GM12878 (cell line): Measurements from ENCODE around the gene ATF6. TPM values are rescaled to one million over a fixed set of nuclear protein-coding genes. Genes with fewer than 3 reads are reported as not detected.

ENCODE experiments used
- ATAC-seq: fragments of 200-7000 bp; cut with Tn5 transposase; 3 replicates; pipeline ENCODE4 v1.9.1; 2020; ENCODE audit warnings: mild to moderate bottlenecking, moderate library complexity
- BruUV-seq: library from RNA; stranded (reverse); fragments of 400-500 nt; replicated peaks from 2 replicates; lab custom pipeline; 2021; lab: Mats Ljungman, UMichigan
- CTCF ChIA-PET: fragments of 300-600 bp; sonication (Branson Sonifier 250); formaldehyde crosslinking; extraction: SDS; loops from one replicate; lab custom pipeline; 2021; ENCODE audit warnings: inconsistent platforms; lab: Yijun Ruan, JAX
- POLR2A ChIA-PET: fragments of 350-600 bp; formaldehyde crosslinking; extraction: SDS; loops from one replicate; lab custom pipeline; 2021; ENCODE audit warnings: inconsistent platforms; lab: Charles Lee
- RAD21 ChIA-PET: fragments of 300-600 bp; sonication (Branson Sonifier 250); formaldehyde crosslinking; loops from one replicate; lab custom pipeline; 2023; ENCODE audit warnings: antibody characterized with exemption; ENCODE audit not compliant: unreplicated experiment; lab: Charles Lee
- SMC1A ChIA-PET: fragments of 300-600 bp; sonication (Branson Sonifier 250); formaldehyde crosslinking; loops from one replicate; lab custom pipeline; 2023; ENCODE audit not compliant: unreplicated experiment, uncharacterized antibody; lab: Charles Lee
- DNase-seq: peaks from one replicate; pipeline ENCODE4 v3.0.0-alpha.2; 2011; ENCODE audit warnings: low read depth, low spot score
- FAIRE-seq: peaks from 3 replicates; lab custom pipeline; 2011; peaks lifted over from hg19 to GRCh38; lab: Jason Lieb, UNC
- H2AFZ ChIP-seq: 2 replicates; pipeline ENCODE4 v1.6.0; 2011; ENCODE audit warnings: low read depth, low read length, control low read depth; ENCODE audit not compliant: control insufficient read depth
- H3K27ac ChIP-seq: 2 replicates; pipeline ENCODE4 v1.5.1; 2011; ENCODE audit warnings: control low read depth; ENCODE audit not compliant: control insufficient read depth, insufficient read depth
- H3K27me3 ChIP-seq, 2 experiments: replicated peaks in 1 of 2; 2 replicates each; pipeline versions ENCODE4 v1.6.0 to v1.6.1; 2011; ENCODE audit warnings: low read length in 1 of 2; ENCODE audit not compliant: control insufficient read depth in 2 of 2, insufficient read depth in 2 of 2
- H3K36me3 ChIP-seq, 2 experiments: 2 replicates each; pipeline ENCODE4 v1.5.1; 2011; ENCODE audit warnings: low read length in 1 of 2; ENCODE audit not compliant: control insufficient read depth in 2 of 2, insufficient read depth in 2 of 2
- H3K4me1 ChIP-seq: 2 replicates; pipeline ENCODE4 v1.6.1; 2011; ENCODE audit warnings: mild to moderate bottlenecking, low read length, moderate library complexity, mixed read lengths; ENCODE audit not compliant: control insufficient read depth, insufficient read depth
- H3K4me2 ChIP-seq: 2 replicates; pipeline ENCODE4 v1.6.0; 2011; ENCODE audit warnings: control low read depth; ENCODE audit not compliant: control insufficient read depth, insufficient read depth
- H3K4me3 ChIP-seq: fragments of 200-600 bp; sonication (generic); 2 replicates; pipeline ENCODE4 v1.5.1; 2016
- H3K79me2 ChIP-seq: 2 replicates; pipeline ENCODE4 v1.6.0; 2011; ENCODE audit warnings: low read length; ENCODE audit not compliant: control insufficient read depth, insufficient read depth
- H3K9ac ChIP-seq: 2 replicates; pipeline ENCODE4 v1.8.0; 2011; ENCODE audit warnings: low read length, control low read depth, mixed read lengths; ENCODE audit not compliant: control insufficient read depth, insufficient read depth
- H3K9me3 ChIP-seq: replicated peaks from 3 replicates; pipeline ENCODE4 v1.5.1; 2011; ENCODE audit warnings: mild to moderate bottlenecking, low read length; ENCODE audit not compliant: control insufficient read depth, insufficient read depth
- H4K20me1 ChIP-seq: 2 replicates; pipeline ENCODE4 v1.6.0; 2011; ENCODE audit not compliant: control insufficient read depth, insufficient read depth
- BACH1 ChIP-seq: fragments of 450-650 bp; IDR thresholded peaks from 2 replicates; pipeline ENCODE4 v1.6.1; 2017; ENCODE audit warnings: mild to moderate bottlenecking, borderline replicate concordance
- CTCF ChIP-seq, 3 experiments: IDR thresholded peaks in 2 of 3; conservative IDR thresholded peaks in 1 of 3; 2 replicates each; pipeline ENCODE4 v1.5.1; 2011; ENCODE audit warnings: low read depth in 3 of 3, low read length in 3 of 3, mild to moderate bottlenecking in 3 of 3, control low read depth in 2 of 3, moderate library complexity in 2 of 3, inconsistent platforms in 1 of 3, mixed read lengths in 1 of 3; ENCODE audit not compliant: control insufficient read depth in 2 of 3, insufficient read depth in 1 of 3; ENCODE audit errors: extremely low read depth in 1 of 3
- ETV6 ChIP-seq, 2 experiments: fragments of 450-650 bp in 1 of 2; IDR thresholded peaks in 1 of 2; conservative IDR thresholded peaks in 1 of 2; 2 replicates each; pipeline ENCODE4 v1.6.1; 2014; ENCODE audit warnings: antibody characterized with exemption in 1 of 2, borderline replicate concordance in 1 of 2, low read depth in 1 of 2, mild to moderate bottlenecking in 1 of 2, moderate library complexity in 1 of 2
- FOS ChIP-seq: IDR thresholded peaks from 3 replicates; pipeline ENCODE4 v1.6.1; 2011; ENCODE audit warnings: borderline replicate concordance; ENCODE audit not compliant: insufficient read length; ENCODE audit errors: extremely low read depth
- MYB ChIP-seq: fragments of 150-350 bp; IDR thresholded peaks from 2 replicates; pipeline ENCODE4 v1.6.1; 2014; ENCODE audit warnings: mild to moderate bottlenecking, low read depth, low read length, borderline replicate concordance
- NR2F1 ChIP-seq: fragments of 450-650 bp; conservative IDR thresholded peaks from 2 replicates; pipeline ENCODE4 v1.6.1; 2017; ENCODE audit warnings: mild to moderate bottlenecking
- YY1 ChIP-seq: IDR thresholded peaks from 2 replicates; pipeline ENCODE4 v1.6.1; 2011; ENCODE audit warnings: low read depth, mild to moderate bottlenecking, low read length
- ZNF217 ChIP-seq: fragments of 450-650 bp; IDR thresholded peaks from 2 replicates; pipeline ENCODE4 v1.6.1; 2017; ENCODE audit warnings: antibody characterized with exemption, mild to moderate bottlenecking
- WGBS: methylation state at CpG from one replicate; pipeline ENCODE4 v1.1.6; 2016; ENCODE audit warnings: low lambda C conversion rate; ENCODE audit not compliant: insufficient replicate concordance, insufficient coverage; ENCODE audit errors: missing lambda C conversion rate; 5-methylcytosine and 5-hydroxymethylcytosine counted together
- in situ Hi-C: fragments of 300-500 bp; cut with MboI; formaldehyde crosslinking; loops from 9 replicates; pipeline ENCODE4 v1.14.3; 2018; ENCODE audit warnings: mixed read lengths
- intact Hi-C: fragments of 100-400 bp; cut with micrococcal nuclease; formaldehyde crosslinking; loops from one replicate; pipeline ENCODE4 v1.14.2; 2022; ENCODE audit not compliant: unreplicated experiment
- polyA plus RNA-seq, 11 experiments: library from polyadenylated mRNA; depleted of rRNA in 4 of 11; unstranded in 6 of 11; stranded (reverse) in 5 of 11; fragments of >200 nt; fragmentation: Nextera tagmentation in 4 of 11; fragmentation: Illumina TruSeq in 1 of 11; extraction: Ambion mirVana in 4 of 11; extraction: Trizol in 1 of 11; gene quantifications; 1 replicate in 1 of 11; 2 replicates in 10 of 11; pipeline versions ENCODE4 v1.2.1 to v1.2.3, GENCODE V29; 2011 to 2016; ENCODE audit warnings: inconsistent platforms in 2 of 11, missing spikeins in 2 of 11, low read depth in 1 of 11
- total RNA-seq, 4 experiments: library from RNA; depleted of rRNA in 3 of 4; stranded (reverse); fragments of >200 nt in 3 of 4; fragmentation: Illumina TruSeq in 1 of 4; extraction: Trizol in 1 of 4; gene quantifications; 2 replicates each; pipeline versions ENCODE4 v1.2.1 to v1.2.3, GENCODE V29; 2013 to 2021

The ATF6 gene
- total and polyA plus RNA-seq, 10 of the 15 experiments (the other 5 are each of a cell fraction or from before 2014, with no cell fraction given), result 7.8 to 24.3 (median 14.7) TPM

- WGBS, result 47% methylated on average over 1 of the region's 1 CpG
Measured at GRCh38 chr1:161843156-161843555, 77.0 kb downstream of the ATF6 start.

GRCh38 chr1:161844696-161845095, 78.6 kb downstream of the ATF6 start:
- ChIA-PET CTCF (no interaction called here), RAD21 (no interaction called here), POLR2A (no interaction called here), SMC1A (no interaction called here)
- Histone ChIP-seq H3K36me3 (peaks cover 0 to 15% of the 10 kb centered on the region in 2 experiments), H3K27me3 (no peaks in the 10 kb centered on the region), H3K4me2 (no peak overlapping the region), H3K9ac (no peak overlapping the region), H3K9me3 (no peaks in the 10 kb centered on the region; the same call in 2 of the 3 replicates), H2AFZ (no peak overlapping the region), H3K4me3 (no peak overlapping the region), H4K20me1 (no peaks in the 10 kb centered on the region), H3K27ac (no peak overlapping the region), H3K4me1 (no peaks in the 10 kb centered on the region), H3K79me2 (no peaks in the 10 kb centered on the region)
- ATAC-seq, result no peak
- no peak for DNase-seq
- in situ Hi-C loops, result no loop called here
- FAIRE-seq, result no peak
- BruUV-seq, result no TSS peak
- intact Hi-C loops, result no loop called here
- no peak for TF ChIP-seq BACH1
- no peak for TF ChIP-seq FOS
- TF ChIP-seq YY1, result no peak
- TF ChIP-seq ETV6 (conservative IDR thresholded peaks at IDR 0.05 in 1 of 2, IDR thresholded peaks at IDR 0.05 in 1 of 2; ENCODE audit: borderline replicate concordance in 1 of 2, low read depth in 1 of 2), result no peak
- TF ChIP-seq MYB, result no peak
- no peak for TF ChIP-seq ZNF217
- no peak for TF ChIP-seq NR2F1
- TF ChIP-seq CTCF (IDR thresholded peaks at IDR 0.05 in 2 of 3, conservative IDR thresholded peaks at IDR 0.05 in 1 of 3; ENCODE audit: control insufficient read depth in 2 of 3, extremely low read depth in 1 of 3, insufficient read depth in 1 of 3, low read depth in 3 of 3, low read length in 3 of 3), result no peak

More at GRCh38 chr1:161843156-161843555, 77.0 kb downstream of the ATF6 start:
- intact Hi-C loops, result no loop called here
- in situ Hi-C loops, result no loop called here
- no peaks in the 10 kb centered on the region for H3K27me3 ChIP-seq
- ChIA-PET RAD21 (no interaction called here), POLR2A (no interaction called here), CTCF (interaction anchor here (1.7 kb wide), 1 partner anchor 193 kb away, joined by 4 read pairs; no protein-coding TSS in a partner anchor), SMC1A (no interaction called here)
- H3K79me2 ChIP-seq, result no peaks in the 10 kb centered on the region
- H4K20me1 ChIP-seq, result no peaks in the 10 kb centered on the region
- no peak for FAIRE-seq
- no peak overlapping the region for H3K4me2 ChIP-seq
- H3K9me3 ChIP-seq, result no peaks in the 10 kb centered on the region; the same call in 2 of the 3 replicates
- H3K4me1 ChIP-seq, result no peaks in the 10 kb centered on the region
- no peak for TF ChIP-seq CTCF (IDR thresholded peaks at IDR 0.05 in 2 of 3, conservative IDR thresholded peaks at IDR 0.05 in 1 of 3; ENCODE audit: control insufficient read depth in 2 of 3, extremely low read depth in 1 of 3, insufficient read depth in 1 of 3, low read depth in 3 of 3, low read length in 3 of 3)
- H3K9ac ChIP-seq, result no peak overlapping the region
- H3K4me3 ChIP-seq, result no peak overlapping the region
- H3K27ac ChIP-seq, result no peak overlapping the region
- BruUV-seq, result no TSS peak
- ATAC-seq, result no peak
- H2AFZ ChIP-seq, result no peak overlapping the region
- H3K36me3 ChIP-seq, result peaks cover 0 to 11% of the 10 kb centered on the region in 2 experiments
- DNase-seq, result no peak
